Stimulated activated effector memory CD8-positive, alpha-beta T cell treated with anti-CD3 and anti-CD28 coated beads, Interleukin-12 subunit alpha, Interleukin-12 subunit beta, amount 100 ng/mL, for 72 hours (primary cell): ENCODE measurements around the gene RAB30.
A peak's percentile ranks its signal among the peaks of the same experiment; 100 is the strongest.

Source experiments
- ATAC-seq: fragments of 150-1000 bp; cut with Tn5 transposase; 2 replicates; pipeline ENCODE4 v1.10.0; 2021
- DNase-seq, 2 donors: peaks; one replicate each; pipeline ENCODE4 v3.0.0; 2021 to 2022; ENCODE audit warnings: low spot score in 2 of 2
- H3K27ac Mint-ChIP-seq: one replicate; pipeline ENCODE4 v1.8.0; 2022; ENCODE audit warnings: mild to moderate bottlenecking, mixed read lengths
- H3K36me3 Mint-ChIP-seq: one replicate; pipeline ENCODE4 v1.8.0; 2022; ENCODE audit warnings: mild to moderate bottlenecking, mixed read lengths
- H3K4me1 Mint-ChIP-seq: one replicate; pipeline ENCODE4 v1.8.0; 2022; ENCODE audit warnings: mixed read lengths
- H3K4me3 Mint-ChIP-seq: one replicate; pipeline ENCODE4 v1.8.0; 2022; ENCODE audit warnings: mild to moderate bottlenecking, mixed read lengths
- H3K9me3 Mint-ChIP-seq: one replicate; pipeline ENCODE4 v1.8.0; 2022; ENCODE audit warnings: mixed read lengths

RAB30 gene

GRCh38 chr11:83056611-83057010 lies 15.1 kb downstream of the RAB30 start:
- peaks cover 47% of the 10 kb centered on the region for H3K4me1 Mint-ChIP-seq
- no peak overlapping the region for H3K4me3 Mint-ChIP-seq
- no peaks in the 10 kb centered on the region for H3K36me3 Mint-ChIP-seq
- no peak overlapping the region for H3K27ac Mint-ChIP-seq
- no peak for ATAC-seq
- peaks cover 2% of the 10 kb centered on the region for H3K9me3 Mint-ChIP-seq
- no peak for DNase-seq

GRCh38 chr11:83056204-83056603 lies 15.5 kb downstream of the RAB30 start:
- Mint-ChIP-seq H3K36me3 (no peaks in the 10 kb centered on the region), H3K4me3 (no peak overlapping the region), H3K9me3 (peaks cover 2% of the 10 kb centered on the region), H3K27ac (peak overlapping the region; percentile 38), H3K4me1 (peaks cover 50% of the 10 kb centered on the region)
- DNase-seq (no peak), ATAC-seq (peak; percentile 69)

DNA sequence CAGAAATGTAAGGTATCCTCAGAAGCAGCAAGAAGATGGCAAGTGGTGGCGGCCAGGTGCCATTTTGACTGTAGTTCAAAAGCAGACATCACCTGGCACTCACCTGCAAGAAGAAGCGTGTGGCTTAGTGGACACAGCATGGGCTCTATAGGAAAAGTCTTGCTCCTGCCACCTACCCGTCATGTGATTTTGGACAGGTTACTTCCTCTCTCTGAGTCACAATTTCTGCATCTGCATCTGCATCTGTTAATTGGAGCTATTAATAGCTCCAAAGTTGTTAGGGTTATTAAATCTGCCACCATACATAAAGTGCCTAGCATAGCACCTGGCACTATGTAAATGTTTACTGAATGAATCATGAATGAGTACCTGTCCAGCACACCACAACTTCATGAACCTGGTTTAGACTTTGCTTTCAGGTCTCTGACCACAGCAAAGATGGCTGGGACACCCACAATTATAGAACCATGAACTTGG lies 16.8 kb downstream of the RAB30 start:
- DNase-seq: no peak
- peaks cover 53% of the 10 kb centered on the region for H3K4me1 Mint-ChIP-seq
- H3K36me3 Mint-ChIP-seq: no peaks in the 10 kb centered on the region
- H3K9me3 Mint-ChIP-seq: peaks cover 2% of the 10 kb centered on the region
- H3K27ac Mint-ChIP-seq: no peak overlapping the region
- H3K4me3 Mint-ChIP-seq: no peak overlapping the region
- ATAC-seq: no peak

- DNase-seq (no peak), ATAC-seq (no peak)
- peak overlapping the region; percentile 23 for H3K27ac Mint-ChIP-seq
- H3K36me3 Mint-ChIP-seq: no peaks in the 10 kb centered on the region
- H3K4me1 Mint-ChIP-seq: peaks cover 53% of the 10 kb centered on the region
- peaks cover 2% of the 10 kb centered on the region for H3K9me3 Mint-ChIP-seq
- H3K4me3 Mint-ChIP-seq: no peak overlapping the region
These were observed 17.7 kb downstream of the RAB30 start for GRCh38 chr11:83054001-83054400.

GRCh38 chr11:83051760-83052671 lies 19.7 kb downstream of the RAB30 start:
- Mint-ChIP-seq H3K4me1 (peaks cover 53% of the 10 kb centered on the region), H3K4me3 (no peak overlapping the region), H3K27ac (no peak overlapping the region), H3K9me3 (peaks cover 2% of the 10 kb centered on the region), H3K36me3 (no peaks in the 10 kb centered on the region)
- DNase-seq (no peak), ATAC-seq (peak; percentile 77)

DNA sequence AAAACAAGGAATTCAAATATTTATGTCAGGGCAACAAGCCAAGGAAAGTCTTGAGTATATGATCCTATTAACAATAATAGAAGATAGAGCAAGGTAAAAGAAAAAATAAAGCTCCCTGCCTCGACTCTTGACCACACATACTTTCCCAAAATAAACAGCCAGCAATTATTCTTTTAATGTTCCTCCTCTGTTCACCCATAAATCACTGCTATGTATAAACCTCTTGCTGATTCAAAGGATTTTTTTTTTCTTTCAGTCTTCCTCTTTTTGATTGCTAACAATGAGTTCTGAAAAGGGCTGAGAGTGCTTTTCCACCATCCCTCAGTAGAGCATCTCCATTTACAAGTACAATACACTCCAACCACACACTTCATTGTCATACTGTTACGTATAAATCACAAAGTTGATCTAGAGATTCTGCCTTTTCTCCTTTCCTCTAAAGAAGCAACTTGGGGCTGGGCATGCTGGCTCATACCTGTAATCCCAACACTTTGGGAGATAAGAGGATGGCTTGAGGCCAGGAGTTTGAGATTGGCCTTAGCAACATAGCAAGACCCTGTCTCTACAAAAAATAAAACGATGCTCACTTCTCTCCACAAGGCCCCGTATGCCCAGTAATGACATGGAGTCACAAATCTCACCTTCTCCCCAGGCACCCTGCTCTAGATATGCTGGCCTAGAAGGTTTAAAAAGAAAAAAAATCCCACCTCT lies 24.0 kb downstream of the RAB30 start:
- ATAC-seq (no peak), DNase-seq (no peak)
- Mint-ChIP-seq H3K4me3 (no peak overlapping the region), H3K9me3 (no peaks in the 10 kb centered on the region), H3K36me3 (no peaks in the 10 kb centered on the region), H3K4me1 (peaks cover 28% of the 10 kb centered on the region), H3K27ac (no peak overlapping the region)

- ATAC-seq (no peak), DNase-seq (no peak)
- no peaks in the 10 kb centered on the region for H3K9me3 Mint-ChIP-seq
- no peak overlapping the region for H3K27ac Mint-ChIP-seq
- H3K36me3 Mint-ChIP-seq: no peaks in the 10 kb centered on the region
- H3K4me1 Mint-ChIP-seq: peaks cover 18% of the 10 kb centered on the region
- no peak overlapping the region for H3K4me3 Mint-ChIP-seq
These were observed 25.0 kb downstream of the RAB30 start for GRCh38 chr11:83046621-83047172.

GRCh38 chr11:83044958-83045712 lies 26.6 kb downstream of the RAB30 start:
- Mint-ChIP-seq H3K9me3 (no peaks in the 10 kb centered on the region), H3K4me3 (peak overlapping the region; percentile 28), H3K27ac (peak overlapping the region; percentile 50), H3K4me1 (peaks cover 11% of the 10 kb centered on the region), H3K36me3 (no peaks in the 10 kb centered on the region)
- DNase-seq (no peak), ATAC-seq (peak; percentile 99)

GRCh38 chr11:83042964-83043711 lies 28.6 kb downstream of the RAB30 start:
- Mint-ChIP-seq H3K4me3 (no peak overlapping the region), H3K9me3 (no peaks in the 10 kb centered on the region), H3K27ac (no peak overlapping the region), H3K36me3 (no peaks in the 10 kb centered on the region), H3K4me1 (peaks cover 19% of the 10 kb centered on the region)
- DNase-seq (no peak), ATAC-seq (no peak)

GRCh38 chr11:83041126-83041525 lies 30.6 kb downstream of the RAB30 start:
- Mint-ChIP-seq H3K4me3 (no peak overlapping the region), H3K36me3 (no peaks in the 10 kb centered on the region), H3K4me1 (peaks cover 25% of the 10 kb centered on the region), H3K27ac (no peak overlapping the region), H3K9me3 (no peaks in the 10 kb centered on the region)
- no peak for DNase-seq
- ATAC-seq: no peak

DNA sequence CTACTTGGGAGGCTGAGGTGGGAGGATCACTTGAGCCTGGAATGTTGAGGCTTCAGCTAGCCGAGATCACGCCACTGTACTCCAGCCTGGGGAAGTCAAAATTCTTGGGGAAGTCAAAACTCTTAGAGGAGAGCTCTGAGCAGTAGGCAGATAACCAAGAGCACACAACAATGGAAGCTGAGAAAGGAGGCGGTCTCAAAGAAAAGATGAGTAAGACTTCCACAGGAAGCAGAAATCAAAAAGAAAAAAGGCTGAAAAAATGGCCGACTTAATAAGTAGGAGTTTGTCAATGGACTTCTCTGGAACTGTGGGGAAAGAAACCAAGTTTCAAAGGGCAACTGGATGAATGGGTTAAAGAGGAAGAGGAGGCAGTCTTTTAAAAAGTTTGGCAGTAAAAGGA lies 32.1 kb downstream of the RAB30 start:
- H3K36me3 Mint-ChIP-seq: no peaks in the 10 kb centered on the region
- H3K4me1 Mint-ChIP-seq: peaks cover 19% of the 10 kb centered on the region
- no peak for ATAC-seq
- DNase-seq: no peak
- no peak overlapping the region for H3K27ac Mint-ChIP-seq
- H3K9me3 Mint-ChIP-seq: no peaks in the 10 kb centered on the region
- H3K4me3 Mint-ChIP-seq: no peak overlapping the region

DNA sequence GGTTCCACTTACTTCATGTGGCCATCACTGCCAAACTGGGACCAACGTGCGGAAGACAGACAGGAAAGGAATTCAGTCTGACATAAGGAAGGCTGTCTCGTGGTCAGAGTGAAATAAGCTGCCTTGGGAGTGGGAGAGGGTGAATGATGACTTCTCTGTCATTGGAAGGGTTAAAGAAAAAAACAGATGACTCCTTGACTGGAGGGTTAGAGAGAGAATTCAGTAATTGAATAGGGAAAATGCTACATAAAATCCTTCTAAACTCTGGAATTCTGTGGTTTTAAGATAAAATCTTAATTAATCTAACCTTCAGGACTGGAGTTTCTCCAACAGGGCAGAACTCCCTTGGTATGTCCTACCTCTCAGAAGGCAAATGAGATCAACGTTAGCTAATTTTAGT lies 33.8 kb downstream of the RAB30 start:
- Mint-ChIP-seq H3K4me3 (no peak overlapping the region), H3K27ac (no peak overlapping the region), H3K4me1 (peaks cover 20% of the 10 kb centered on the region), H3K36me3 (no peaks in the 10 kb centered on the region), H3K9me3 (no peaks in the 10 kb centered on the region)
- no peak for ATAC-seq
- no peak for DNase-seq

GRCh38 chr11:83036701-83037100 lies 35.0 kb downstream of the RAB30 start:
- ATAC-seq (no peak), DNase-seq (no peak)
- Mint-ChIP-seq H3K4me3 (no peak overlapping the region), H3K4me1 (peaks cover 20% of the 10 kb centered on the region), H3K27ac (no peak overlapping the region), H3K36me3 (no peaks in the 10 kb centered on the region), H3K9me3 (no peaks in the 10 kb centered on the region)

- Mint-ChIP-seq H3K36me3 (no peaks in the 10 kb centered on the region), H3K4me1 (peaks cover 20% of the 10 kb centered on the region), H3K27ac (no peak overlapping the region), H3K9me3 (no peaks in the 10 kb centered on the region), H3K4me3 (no peak overlapping the region)
- DNase-seq (no peak), ATAC-seq (no peak)
These were observed 36.4 kb downstream of the RAB30 start for GRCh38 chr11:83035070-83035854.
